ENCODE data around the gene CXCL1. TPM values are rescaled to one million over a fixed set of nuclear protein-coding genes. Genes with fewer than 3 reads are reported as not detected.

CXCL1 gene
- total RNA-seq, 2 experiments from 2014 or later, result not detected

GRCh38 chr4:73859614-73860088 is 9.5 kb upstream of the CXCL1 start:
- no peak for DNase-seq
- H3K36me3 Mint-ChIP-seq (ENCODE audit: low read depth), result no peaks in the 10 kb centered on the region
- POLR2A ChIA-PET, result no interaction called here
- no peaks in the 10 kb centered on the region for H3K9me3 Mint-ChIP-seq
- H3K4me3 Mint-ChIP-seq, result no peak overlapping the region
- H3K27me3 Mint-ChIP-seq, result no peaks in the 10 kb centered on the region
- H3K27ac Mint-ChIP-seq, result no peak overlapping the region
- H3K4me1 Mint-ChIP-seq, result no peaks in the 10 kb centered on the region
- CTCF ChIA-PET, result no interaction called here

- no peak for DNase-seq
- no peaks in the 10 kb centered on the region for H3K9me3 Mint-ChIP-seq
- H3K36me3 Mint-ChIP-seq (ENCODE audit: low read depth), result no peaks in the 10 kb centered on the region
- H3K27ac Mint-ChIP-seq, result no peak overlapping the region
- H3K4me1 Mint-ChIP-seq, result no peaks in the 10 kb centered on the region
- H3K27me3 Mint-ChIP-seq, result no peaks in the 10 kb centered on the region
- POLR2A ChIA-PET, result no interaction called here
- no peak overlapping the region for H3K4me3 Mint-ChIP-seq
- CTCF ChIA-PET, result no interaction called here
These were observed 9.0 kb upstream of the CXCL1 start for GRCh38 chr4:73860181-73860580.

GRCh38 chr4:73860917-73861316 is 8.3 kb upstream of the CXCL1 start:
- Mint-ChIP-seq H3K9me3 (no peaks in the 10 kb centered on the region), H3K4me3 (no peak overlapping the region), H3K27ac (no peak overlapping the region), H3K4me1 (no peaks in the 10 kb centered on the region), H3K36me3 (ENCODE audit: low read depth) (no peaks in the 10 kb centered on the region), H3K27me3 (no peaks in the 10 kb centered on the region)
- ChIA-PET POLR2A (no interaction called here), CTCF (interaction anchor here (0.6 kb wide), 1 partner anchor 19 kb away, joined by 3 read pairs; no protein-coding TSS in a partner anchor)
- no peak for DNase-seq

- ChIA-PET POLR2A (no interaction called here), CTCF (no interaction called here)
- H3K36me3 Mint-ChIP-seq (ENCODE audit: low read depth), result no peaks in the 10 kb centered on the region
- H3K9me3 Mint-ChIP-seq, result no peaks in the 10 kb centered on the region
- no peak for DNase-seq
- H3K27me3 Mint-ChIP-seq, result no peaks in the 10 kb centered on the region
- no peak overlapping the region for H3K27ac Mint-ChIP-seq
- no peaks in the 10 kb centered on the region for H3K4me1 Mint-ChIP-seq
- no peak overlapping the region for H3K4me3 Mint-ChIP-seq
These were observed 6.9 kb upstream of the CXCL1 start for GRCh38 chr4:73862322-73862721.

- Mint-ChIP-seq H3K4me1 (no peaks in the 10 kb centered on the region), H3K27me3 (peaks cover 7% of the 10 kb centered on the region), H3K9me3 (no peaks in the 10 kb centered on the region), H3K27ac (no peak overlapping the region), H3K4me3 (no peak overlapping the region), H3K36me3 (ENCODE audit: low read depth) (no peaks in the 10 kb centered on the region)
- DNase-seq, result no peak
- CTCF ChIA-PET, result no interaction called here
- POLR2A ChIA-PET, result no interaction called here
These were observed 4.8 kb upstream of the CXCL1 start for GRCh38 chr4:73864365-73864764.

- H3K27ac Mint-ChIP-seq, result no peak overlapping the region
- peaks cover 10% of the 10 kb centered on the region for H3K27me3 Mint-ChIP-seq
- POLR2A ChIA-PET, result no interaction called here
- CTCF ChIA-PET, result no interaction called here
- H3K4me3 Mint-ChIP-seq, result no peak overlapping the region
- no peak for DNase-seq
- no peaks in the 10 kb centered on the region for H3K4me1 Mint-ChIP-seq
- H3K9me3 Mint-ChIP-seq, result no peaks in the 10 kb centered on the region
- no peaks in the 10 kb centered on the region for H3K36me3 Mint-ChIP-seq (ENCODE audit: low read depth)
These were observed 4.2 kb upstream of the CXCL1 start for GRCh38 chr4:73864961-73865360.

GRCh38 chr4:73865431-73866096 is 3.6 kb upstream of the CXCL1 start:
- H3K27ac Mint-ChIP-seq, result no peak overlapping the region
- POLR2A ChIA-PET, result no interaction called here
- H3K9me3 Mint-ChIP-seq, result no peaks in the 10 kb centered on the region
- DNase-seq, result no peak
- H3K36me3 Mint-ChIP-seq (ENCODE audit: low read depth), result no peaks in the 10 kb centered on the region
- CTCF ChIA-PET, result no interaction called here
- H3K27me3 Mint-ChIP-seq, result peaks cover 10% of the 10 kb centered on the region
- H3K4me3 Mint-ChIP-seq, result no peak overlapping the region
- no peaks in the 10 kb centered on the region for H3K4me1 Mint-ChIP-seq

GRCh38 chr4:73866246-73866645 is 2.9 kb upstream of the CXCL1 start:
- DNase-seq, result no peak
- Mint-ChIP-seq H3K9me3 (no peaks in the 10 kb centered on the region), H3K27ac (no peak overlapping the region), H3K4me1 (no peaks in the 10 kb centered on the region), H3K36me3 (ENCODE audit: low read depth) (no peaks in the 10 kb centered on the region), H3K4me3 (no peak overlapping the region), H3K27me3 (peaks cover 10% of the 10 kb centered on the region)
- ChIA-PET POLR2A (no interaction called here), CTCF (no interaction called here)

- Mint-ChIP-seq H3K36me3 (ENCODE audit: low read depth) (no peaks in the 10 kb centered on the region), H3K9me3 (no peaks in the 10 kb centered on the region), H3K27me3 (peaks cover 10% of the 10 kb centered on the region), H3K4me3 (no peak overlapping the region), H3K4me1 (no peaks in the 10 kb centered on the region), H3K27ac (no peak overlapping the region)
- no peak for DNase-seq
- ChIA-PET CTCF (no interaction called here), POLR2A (no interaction called here)
These were observed 1.4 kb upstream of the CXCL1 start for GRCh38 chr4:73867783-73868182.

- Mint-ChIP-seq H3K4me1 (no peaks in the 10 kb centered on the region), H3K4me3 (no peak overlapping the region), H3K36me3 (ENCODE audit: low read depth) (no peaks in the 10 kb centered on the region), H3K27ac (no peak overlapping the region), H3K27me3 (peaks cover 10% of the 10 kb centered on the region), H3K9me3 (no peaks in the 10 kb centered on the region)
- CTCF ChIA-PET, result no interaction called here
- DNase-seq, result no peak
- POLR2A ChIA-PET, result no interaction called here
These were observed 725 bp upstream of the CXCL1 start for GRCh38 chr4:73868206-73869129.

GRCh38 chr4:73870260-73870659 is 1.1 kb downstream of the CXCL1 start:
- ChIA-PET CTCF (no interaction called here), POLR2A (no interaction called here)
- no peaks in the 10 kb centered on the region for H3K4me1 Mint-ChIP-seq
- H3K9me3 Mint-ChIP-seq, result no peaks in the 10 kb centered on the region
- H3K27ac Mint-ChIP-seq, result no peak overlapping the region
- DNase-seq, result no peak
- H3K27me3 Mint-ChIP-seq, result peaks cover 10% of the 10 kb centered on the region
- no peak overlapping the region for H3K4me3 Mint-ChIP-seq
- no peaks in the 10 kb centered on the region for H3K36me3 Mint-ChIP-seq (ENCODE audit: low read depth)

- H3K4me3 Mint-ChIP-seq, result no peak overlapping the region
- DNase-seq, result no peak
- no peaks in the 10 kb centered on the region for H3K9me3 Mint-ChIP-seq
- POLR2A ChIA-PET, result no interaction called here
- no peak overlapping the region for H3K27ac Mint-ChIP-seq
- no peaks in the 10 kb centered on the region for H3K4me1 Mint-ChIP-seq
- CTCF ChIA-PET, result no interaction called here
- H3K36me3 Mint-ChIP-seq (ENCODE audit: low read depth), result no peaks in the 10 kb centered on the region
- H3K27me3 Mint-ChIP-seq, result peaks cover 10% of the 10 kb centered on the region
These were observed 1.6 kb downstream of the CXCL1 start for GRCh38 chr4:73870768-73871167.

- Mint-ChIP-seq H3K9me3 (no peaks in the 10 kb centered on the region), H3K27me3 (peaks cover 10% of the 10 kb centered on the region), H3K4me1 (no peaks in the 10 kb centered on the region), H3K4me3 (no peak overlapping the region), H3K36me3 (ENCODE audit: low read depth) (no peaks in the 10 kb centered on the region), H3K27ac (no peak overlapping the region)
- DNase-seq, result no peak
- ChIA-PET POLR2A (no interaction called here), CTCF (no interaction called here)
These were observed 2.5 kb downstream of the CXCL1 start for GRCh38 chr4:73871511-73872310.
